Brain microvascular endothelial cell (primary cell): Measurements from ENCODE around the gene SKOR2.
A peak's percentile ranks its signal among the peaks of the same experiment; 100 is the strongest.
"Not testable (repeated sequence)": the region's sequence is repeated elsewhere in the genome, so short reads cannot be mapped to it uniquely, and the experiment has no call there.

Experiments used
- DNase-seq: peaks from one replicate; pipeline ENCODE4 v3.0.0-alpha.2; 2020
- H3K27ac ChIP-seq: fragments of 250-450 bp; sonication (Bioruptor Pico); 2 replicates; pipeline ENCODE4 v1.5.1; 2020; ENCODE audit warnings: mild to moderate bottlenecking, moderate library complexity
- H3K27me3 ChIP-seq: fragments of 250-450 bp; sonication (Bioruptor Pico); replicated peaks from 2 replicates; pipeline ENCODE4 v1.5.1; 2020; ENCODE audit warnings: mild to moderate bottlenecking
- H3K36me3 ChIP-seq: fragments of 250-450 bp; sonication (Bioruptor Pico); replicated peaks from 2 replicates; pipeline ENCODE4 v1.5.1; 2020; ENCODE audit warnings: mild to moderate bottlenecking
- H3K4me3 ChIP-seq: 2 replicates; pipeline ENCODE4 v1.5.1; 2011; ENCODE audit warnings: low read depth, mild to moderate bottlenecking, control low read depth, low read length, moderate library complexity
- CTCF ChIP-seq: IDR thresholded peaks from 2 replicates; pipeline ENCODE4 v1.5.1; 2011; ENCODE audit warnings: low read depth, mild to moderate bottlenecking, moderate library complexity, low read length, control low read depth, inconsistent platforms; ENCODE audit errors: missing control alignments
- in situ Hi-C: cut with HindIII; loops from 2 replicates; pipeline ENCODE4 v1.10.0; 2017; ENCODE audit warnings: low sequenced_read_pairs, low pct_ligation_motif_present

The SKOR2 gene

GRCh38 chr18:47166294-47166693, 85.2 kb downstream of the SKOR2 start:
- Histone ChIP-seq H3K36me3 (no peaks in the 10 kb centered on the region), H3K4me3 (no peak overlapping the region), H3K27ac (no peak overlapping the region), H3K27me3 (no peaks in the 10 kb centered on the region)
- in situ Hi-C loops: no loop called here
- DNase-seq: no peak
- TF ChIP-seq CTCF: no peak

DNA sequence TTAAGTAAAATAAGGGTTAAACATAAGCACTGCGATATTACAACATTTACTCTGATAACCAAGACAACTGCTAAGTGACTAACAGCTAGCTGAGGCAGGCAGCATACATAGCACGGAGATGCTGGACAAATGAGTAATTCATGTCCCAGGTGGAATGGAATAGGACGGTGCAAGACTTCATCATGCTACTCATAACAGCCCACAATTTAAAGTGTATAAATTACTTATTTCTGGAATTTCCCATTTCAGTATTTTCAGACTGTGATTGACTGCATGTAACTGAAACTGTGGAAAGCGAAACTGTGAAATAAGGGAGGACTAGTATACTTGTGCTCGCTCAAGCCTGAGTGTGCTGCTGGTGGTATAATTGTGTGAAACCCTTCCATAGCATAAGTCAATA, 88.2 kb downstream of the SKOR2 start:
- no peak for TF ChIP-seq CTCF
- Histone ChIP-seq H3K27me3 (no peaks in the 10 kb centered on the region), H3K36me3 (no peaks in the 10 kb centered on the region), H3K27ac (peak overlapping the region; percentile 44), H3K4me3 (no peak overlapping the region)
- in situ Hi-C loops: no loop called here
- peak; percentile 84 for DNase-seq

DNA sequence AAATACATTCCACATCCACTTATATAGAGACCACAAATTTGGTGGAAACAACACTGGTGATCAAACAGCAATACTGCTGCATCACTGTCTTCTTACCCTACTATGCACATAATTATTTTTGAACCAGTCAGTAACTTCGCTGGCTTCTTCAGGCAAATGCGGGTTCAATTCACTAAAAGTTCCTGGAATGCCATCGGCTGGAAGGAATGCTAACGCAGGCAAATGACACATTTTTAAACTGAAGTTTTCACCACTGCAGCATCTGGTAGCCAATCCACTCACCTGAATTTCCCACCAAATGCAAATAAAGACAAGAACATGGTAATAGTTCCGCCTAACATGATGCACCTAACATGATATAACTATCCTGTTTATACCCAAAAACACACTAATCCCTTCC, 91.2 kb downstream of the SKOR2 start:
- in situ Hi-C loops: no loop called here

GRCh38 chr18:47158404-47158803, 93.1 kb downstream of the SKOR2 start:
- H3K4me3 ChIP-seq, H3K27ac ChIP-seq, in situ Hi-C loops, H3K36me3 ChIP-seq, H3K27me3 ChIP-seq: not testable (repeated sequence)
- DNase-seq: peak; percentile 74

More for the DNA sequence above, 91.2 kb downstream of the SKOR2 start:
- H3K4me3 ChIP-seq: no peak overlapping the region
- H3K36me3 ChIP-seq: no peaks in the 10 kb centered on the region
- no peaks in the 10 kb centered on the region for H3K27me3 ChIP-seq
- TF ChIP-seq CTCF: no peak
- DNase-seq: no peak
- H3K27ac ChIP-seq: no peak overlapping the region
